GM23338 (cell line): Measurements from ENCODE around the gene PALLD. TPM values are rescaled to one million over a fixed set of nuclear protein-coding genes. Genes with fewer than 3 reads are reported as not detected.

Source experiments
- ATAC-seq: fragments of 200-7000 bp; cut with Tn5 transposase; 3 replicates; pipeline ENCODE4 v1.9.1; 2020
- DNase-seq: peaks from one replicate; pipeline ENCODE4 v3.0.0-alpha.2; 2015; ENCODE audit warnings: low spot score
- H2AFZ ChIP-seq: fragments of 200-600 bp; sonication (generic); 2 replicates; pipeline ENCODE4 v1.8.0; 2016; ENCODE audit warnings: antibody characterized with exemption, mild to moderate bottlenecking, moderate library complexity
- H3F3A ChIP-seq: fragments of 200-600 bp; sonication (generic); replicated peaks from 2 replicates; pipeline ENCODE4 v1.8.0; 2017; ENCODE audit warnings: antibody characterized with exemption, mixed run types, low read depth
- H3K27ac ChIP-seq: fragments of 200-600 bp; sonication (generic); 2 replicates; pipeline ENCODE4 v1.6.1; 2016; ENCODE audit warnings: low read depth
- H3K27me3 ChIP-seq: fragments of 200-600 bp; sonication (generic); 2 replicates; pipeline ENCODE4 v1.8.0; 2016; ENCODE audit warnings: mild to moderate bottlenecking, mixed run types, moderate library complexity; ENCODE audit not compliant: insufficient read depth
- H3K36me3 ChIP-seq: fragments of 200-600 bp; sonication (generic); 2 replicates; pipeline ENCODE4 v1.8.0; 2016; ENCODE audit warnings: mild to moderate bottlenecking; ENCODE audit not compliant: insufficient read depth
- H3K4me1 ChIP-seq: fragments of 200-600 bp; sonication (generic); 2 replicates; pipeline ENCODE4 v1.8.0; 2016; ENCODE audit warnings: mild to moderate bottlenecking, moderate library complexity; ENCODE audit not compliant: insufficient read depth
- H3K4me2 ChIP-seq: fragments of 200-600 bp; sonication (generic); 2 replicates; pipeline ENCODE4 v1.7.1; 2017; ENCODE audit warnings: mixed run types
- H3K4me3 ChIP-seq: fragments of 200-600 bp; sonication (generic); 2 replicates; pipeline ENCODE4 v1.6.1; 2016; ENCODE audit warnings: mixed run types
- H3K79me2 ChIP-seq: fragments of 200-600 bp; sonication (generic); replicated peaks from 2 replicates; pipeline ENCODE4 v1.8.0; 2017; ENCODE audit warnings: mild to moderate bottlenecking; ENCODE audit not compliant: insufficient read depth
- H3K9me2 ChIP-seq: fragments of 200-600 bp; sonication (generic); 2 replicates; pipeline ENCODE4 v1.8.0; 2017; ENCODE audit not compliant: insufficient read depth
- H4K20me1 ChIP-seq: fragments of 200-600 bp; sonication (generic); replicated peaks from 2 replicates; pipeline ENCODE4 v1.8.0; 2017; ENCODE audit warnings: mild to moderate bottlenecking; ENCODE audit not compliant: insufficient read depth
- H3K27ac Mint-ChIP-seq: 2 replicates; pipeline ENCODE4 v1.8.0; 2020; ENCODE audit warnings: inconsistent platforms, mild to moderate bottlenecking, moderate library complexity, mixed read lengths
- H3K27me3 Mint-ChIP-seq: 3 replicates; pipeline ENCODE4 v1.8.0; 2022; ENCODE audit warnings: low read depth, mild to moderate bottlenecking, moderate library complexity, mixed read lengths, inconsistent platforms; ENCODE audit not compliant: insufficient read depth, poor library complexity
- H3K36me3 Mint-ChIP-seq: 3 replicates; pipeline ENCODE4 v1.8.0; 2021; ENCODE audit warnings: low read depth, mild to moderate bottlenecking, inconsistent platforms, moderate library complexity, mixed read lengths
- H3K4me1 Mint-ChIP-seq: 3 replicates; pipeline ENCODE4 v1.8.0; 2020; ENCODE audit warnings: mild to moderate bottlenecking, inconsistent platforms, mixed read lengths
- H3K4me3 Mint-ChIP-seq: 3 replicates; pipeline ENCODE4 v1.8.0; 2021; ENCODE audit warnings: moderate library complexity, mild to moderate bottlenecking, inconsistent platforms, mixed read lengths
- H3K9me3 Mint-ChIP-seq: 3 replicates; pipeline ENCODE4 v1.8.0; 2020; ENCODE audit warnings: moderate library complexity, mild to moderate bottlenecking, inconsistent platforms, mixed read lengths
- CREB1 ChIP-seq: fragments of 250-450 bp; sonication (Bioruptor Pico); IDR thresholded peaks from 2 replicates; pipeline ENCODE4 v1.5.0; 2020; ENCODE audit warnings: low read depth, mild to moderate bottlenecking, moderate library complexity
- CTCF ChIP-seq, 2 experiments: fragments of 200-600 bp in 1 of 2; sonication (generic) in 1 of 2; conservative IDR thresholded peaks; 2 replicates each; pipeline versions ENCODE4 v1.5.1 to v1.6.1; 2016 to 2017; ENCODE audit warnings: antibody characterized with exemption in 2 of 2, low read depth in 2 of 2, mild to moderate bottlenecking in 2 of 2, moderate library complexity in 1 of 2
- ETS1 ChIP-seq: IDR thresholded peaks from 2 replicates; pipeline ENCODE4 v1.6.1; 2016; ENCODE audit warnings: antibody characterized with exemption
- EZH2 ChIP-seq: fragments of 200-600 bp; sonication (generic); IDR thresholded peaks from one replicate; pipeline ENCODE4 v1.8.0; 2017; ENCODE audit warnings: antibody characterized with exemption, mild to moderate bottlenecking, low read depth; ENCODE audit not compliant: unreplicated experiment
- EZH2phosphoT487 ChIP-seq: fragments of 200-600 bp; sonication (generic); IDR thresholded peaks from one replicate; pipeline ENCODE4 v1.8.1; 2018; ENCODE audit warnings: antibody characterized with exemption; ENCODE audit not compliant: unreplicated experiment
- JUNB ChIP-seq: IDR thresholded peaks from one replicate; pipeline ENCODE4 v1.6.1; 2016; ENCODE audit warnings: antibody characterized with exemption; ENCODE audit not compliant: unreplicated experiment
- NANOG ChIP-seq: IDR thresholded peaks from 2 replicates; pipeline ENCODE4 v1.6.1; 2016; ENCODE audit warnings: antibody characterized with exemption, borderline replicate concordance
- POLR2AphosphoS5 ChIP-seq: IDR thresholded peaks from 2 replicates; pipeline ENCODE4 v1.6.1; 2016; ENCODE audit warnings: antibody characterized with exemption, low read depth
- REST ChIP-seq: IDR thresholded peaks from one replicate; pipeline ENCODE4 v1.6.1; 2018; ENCODE audit warnings: antibody characterized with exemption; ENCODE audit not compliant: unreplicated experiment
- STAT1 ChIP-seq: IDR thresholded peaks from one replicate; pipeline ENCODE4 v1.6.1; 2016; ENCODE audit warnings: antibody characterized with exemption; ENCODE audit not compliant: unreplicated experiment
- ZNF114 ChIP-seq: fragments of 250-450 bp; sonication (Bioruptor Pico); IDR thresholded peaks from 2 replicates; pipeline ENCODE4 v1.5.0; 2020; ENCODE audit warnings: mild to moderate bottlenecking, moderate library complexity
- ZNF331 ChIP-seq: fragments of 250-450 bp; sonication (Bioruptor Pico); IDR thresholded peaks from 2 replicates; pipeline ENCODE4 v1.5.0; 2020; ENCODE audit warnings: low read depth, mild to moderate bottlenecking, moderate library complexity
- ZNF462 ChIP-seq: fragments of 250-450 bp; sonication (Bioruptor Pico); IDR thresholded peaks from 2 replicates; pipeline ENCODE4 v1.5.0; 2020; ENCODE audit warnings: mild to moderate bottlenecking, moderate library complexity
- polyA plus RNA-seq: library from polyadenylated mRNA; unstranded; fragments of >200 nt; fragmentation: Nextera tagmentation; extraction: Ambion mirVana; gene quantifications from 2 replicates; pipeline ENCODE4 v1.2.1, GENCODE V29; 2016
- total RNA-seq: library from RNA; depleted of rRNA; stranded (reverse); fragments of >200 nt; shearing (Covaris generic); gene quantifications from 2 replicates; pipeline ENCODE4 v1.2.3, GENCODE V29; 2014

PALLD gene
- total and polyA plus RNA-seq, 2 experiments from 2014 or later = 13.1 to 30.2 TPM

GRCh38 chr4:168854350-168854921, 357.6 kb downstream of the PALLD start:
- Histone ChIP-seq H3K4me3 (no peak overlapping the region), H3K27ac (no peak overlapping the region), H3K79me2 (no peaks in the 10 kb centered on the region), H3K4me1 (peaks cover 11% of the 10 kb centered on the region), H3K36me3 (no peaks in the 10 kb centered on the region), H3K9me2 (peaks cover 3% of the 10 kb centered on the region; the same call in 1 of the 2 replicates), H2AFZ (no peak overlapping the region), H3K27me3 (no peaks in the 10 kb centered on the region), H4K20me1 (no peaks in the 10 kb centered on the region), H3K4me2 (no peak overlapping the region), H3F3A (no peaks in the 10 kb centered on the region)
- no peak overlapping the region for H3K4me3 Mint-ChIP-seq
- DNase-seq (no peak), ATAC-seq (no peak)
- H3K36me3 Mint-ChIP-seq = peaks cover 11% of the 10 kb centered on the region; the same call in 2 of the 3 replicates
- no peak overlapping the region for H3K27ac Mint-ChIP-seq
- H3K27me3 Mint-ChIP-seq = peaks cover 15% of the 10 kb centered on the region
- TF ChIP-seq ZNF331 (CRISPR knock-in tag) (no peak), EZH2phosphoT487 (no peak), ZNF114 (CRISPR knock-in tag) (no peak), EZH2 (no peak), CTCF (conservative IDR thresholded peaks at IDR 0.05; ENCODE audit: low read depth in 2 of 2) (no peak), POLR2AphosphoS5 (no peak), CREB1 (CRISPR knock-in tag) (no peak), JUNB (no peak), NANOG (no peak), REST (no peak), ETS1 (no peak), ZNF462 (CRISPR knock-in tag) (no peak), STAT1 (no peak)
- no peaks in the 10 kb centered on the region for H3K9me3 Mint-ChIP-seq
- H3K4me1 Mint-ChIP-seq = peaks cover 30% of the 10 kb centered on the region
